LNCAP (cell line): ENCODE results near the gene AHDC1.

ENCODE experiments used
- TF ChIP-seq, protein P1 (sequence below): fragments of 450-650 bp; IDR thresholded peaks from 2 replicates; pipeline ENCODE4 v1.5.1; 2017; ENCODE audit warnings: mild to moderate bottlenecking

The AHDC1 gene

DNA sequence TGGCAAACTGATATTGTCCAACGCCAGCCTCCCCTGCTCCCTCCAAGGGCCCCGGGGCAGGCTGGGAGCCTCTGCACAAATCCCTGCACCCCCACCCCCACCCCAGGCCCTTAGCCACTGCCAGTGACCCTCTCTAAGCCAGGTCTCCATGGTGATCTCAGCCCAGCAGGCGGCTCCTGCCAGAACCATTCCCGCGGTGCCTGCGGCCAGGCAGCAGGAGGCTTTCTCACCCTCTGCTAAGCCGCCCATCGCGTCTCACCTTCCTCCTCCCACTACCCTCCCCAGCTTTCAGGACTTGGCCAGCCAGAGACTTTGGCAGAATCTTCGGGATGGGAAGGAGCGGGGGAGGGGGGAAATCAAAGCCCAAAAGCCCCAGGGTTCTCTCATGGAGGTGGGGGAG is 67.2 kb downstream of the AHDC1 start:
- TF ChIP-seq, protein P1, sequence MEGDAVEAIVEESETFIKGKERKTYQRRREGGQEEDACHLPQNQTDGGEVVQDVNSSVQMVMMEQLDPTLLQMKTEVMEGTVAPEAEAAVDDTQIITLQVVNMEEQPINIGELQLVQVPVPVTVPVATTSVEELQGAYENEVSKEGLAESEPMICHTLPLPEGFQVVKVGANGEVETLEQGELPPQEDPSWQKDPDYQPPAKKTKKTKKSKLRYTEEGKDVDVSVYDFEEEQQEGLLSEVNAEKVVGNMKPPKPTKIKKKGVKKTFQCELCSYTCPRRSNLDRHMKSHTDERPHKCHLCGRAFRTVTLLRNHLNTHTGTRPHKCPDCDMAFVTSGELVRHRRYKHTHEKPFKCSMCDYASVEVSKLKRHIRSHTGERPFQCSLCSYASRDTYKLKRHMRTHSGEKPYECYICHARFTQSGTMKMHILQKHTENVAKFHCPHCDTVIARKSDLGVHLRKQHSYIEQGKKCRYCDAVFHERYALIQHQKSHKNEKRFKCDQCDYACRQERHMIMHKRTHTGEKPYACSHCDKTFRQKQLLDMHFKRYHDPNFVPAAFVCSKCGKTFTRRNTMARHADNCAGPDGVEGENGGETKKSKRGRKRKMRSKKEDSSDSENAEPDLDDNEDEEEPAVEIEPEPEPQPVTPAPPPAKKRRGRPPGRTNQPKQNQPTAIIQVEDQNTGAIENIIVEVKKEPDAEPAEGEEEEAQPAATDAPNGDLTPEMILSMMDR, result no peak

GRCh38 chr1:27536010-27536757 is 67.8 kb downstream of the AHDC1 start:
- TF ChIP-seq, protein P1, result no peak

DNA sequence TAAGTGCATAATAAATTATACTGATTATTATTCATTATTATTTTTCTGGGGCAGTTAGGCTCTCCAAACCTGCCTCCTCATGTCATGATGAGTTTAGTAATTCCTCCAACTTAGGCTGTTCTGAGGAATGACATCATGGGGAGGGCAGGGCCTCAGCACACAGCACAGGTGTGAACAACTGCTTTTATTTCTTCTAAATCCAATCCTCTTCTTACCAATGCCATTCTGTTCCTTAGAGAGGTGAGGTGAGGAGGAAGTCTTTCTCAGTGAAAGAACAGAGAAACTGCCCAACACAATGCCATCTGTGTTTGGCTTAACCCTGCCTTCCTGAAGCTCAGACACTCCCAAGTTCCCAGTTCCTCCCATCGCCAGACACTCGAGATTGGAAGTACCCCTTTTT is 68.6 kb downstream of the AHDC1 start:
- TF ChIP-seq, protein P1, result no peak

GRCh38 chr1:27531959-27532685 is 71.8 kb downstream of the AHDC1 start:
- TF ChIP-seq, protein P1, result no peak

DNA sequence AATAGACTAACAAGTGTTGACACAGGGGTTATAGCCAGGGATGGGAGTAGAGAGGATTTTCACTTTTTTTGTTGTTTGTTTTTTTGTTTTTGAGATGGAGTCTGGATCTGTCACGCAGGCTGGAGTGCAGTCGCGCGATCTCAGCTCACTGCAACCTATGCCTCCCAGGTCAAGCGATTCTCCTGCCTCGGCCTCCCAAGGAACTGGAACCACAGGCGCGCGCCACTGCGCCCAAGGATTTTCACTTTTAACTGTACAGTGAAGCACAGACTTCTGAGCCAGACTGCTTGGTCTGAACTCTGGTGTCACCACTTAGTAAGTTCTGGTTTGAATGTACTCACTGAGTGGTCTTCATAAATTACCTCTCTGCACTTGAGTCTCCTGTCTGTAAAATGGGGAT is 73.8 kb downstream of the AHDC1 start:
- TF ChIP-seq, protein P1, result no peak

- TF ChIP-seq, protein P1, result no peak
Observed at GRCh38 chr1:27529704-27530018, 74.3 kb downstream of the AHDC1 start.

DNA sequence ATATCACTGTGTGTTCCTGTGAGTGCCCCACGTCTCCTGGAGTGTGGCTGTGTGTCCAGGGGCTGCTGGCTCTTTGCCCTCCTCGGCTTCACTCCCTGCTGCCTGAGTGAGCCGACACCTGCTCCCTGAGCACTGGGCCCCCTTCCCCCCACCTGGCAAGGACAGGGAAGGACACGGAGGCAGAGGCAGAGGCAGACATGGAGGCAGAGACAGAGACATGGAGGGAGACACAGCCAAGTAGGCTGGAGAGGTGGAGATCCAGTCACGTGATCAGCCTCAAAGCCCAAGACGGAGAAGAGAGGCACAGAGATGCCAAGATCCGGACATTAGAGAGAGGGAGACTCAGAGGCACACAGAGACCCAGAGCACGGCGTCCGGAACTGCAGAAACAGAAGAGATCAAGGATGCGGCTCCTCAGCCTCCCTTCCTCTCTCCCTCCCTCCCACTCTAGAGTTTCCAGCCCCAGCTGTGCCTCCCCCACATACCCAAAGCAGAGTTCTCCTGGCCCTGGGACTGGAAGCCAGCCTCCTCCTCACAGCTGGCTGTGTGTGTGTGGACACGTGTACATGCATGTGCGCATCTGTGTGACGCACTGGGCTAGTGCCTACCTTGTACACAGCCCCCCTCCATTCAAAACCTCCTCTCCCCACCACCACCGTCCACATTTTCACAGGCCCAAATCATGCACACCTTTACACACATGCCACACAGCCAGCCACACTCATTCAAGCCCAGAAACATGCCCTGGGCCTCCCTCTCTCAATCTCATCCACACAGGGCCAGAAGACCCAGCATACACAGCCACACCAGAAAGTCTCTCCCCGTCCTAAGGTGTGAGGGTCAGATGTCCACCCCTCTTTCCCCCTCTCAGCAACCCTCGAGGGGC is 74.9 kb downstream of the AHDC1 start:
- TF ChIP-seq, protein P1, result no peak
